HepG2 (cell line): ENCODE results near the gene STIM1. TPM values are rescaled to one million over a fixed set of nuclear protein-coding genes. Genes with fewer than 3 reads are reported as not detected.

Experiments used
- ATAC-seq: fragments of 200-7000 bp; cut with Tn5 transposase; 3 replicates; pipeline ENCODE4 v1.9.1; 2020; ENCODE audit warnings: mild to moderate bottlenecking, moderate library complexity
- BruUV-seq: library from RNA; stranded (reverse); fragments of 400-500 nt; replicated peaks from 2 replicates; lab custom pipeline; 2021; lab: Mats Ljungman, UMichigan
- CTCF ChIA-PET: fragments of 300-600 bp; formaldehyde crosslinking; extraction: SDS; loops from one replicate; lab custom pipeline; 2021; ENCODE audit warnings: low total read pairs, inconsistent platforms, low intra/inter-chr PET ratio; lab: Yijun Ruan, JAX
- POLR2A ChIA-PET: fragments of 350-600 bp; sonication (Branson Sonifier 250); formaldehyde crosslinking; loops from one replicate; lab custom pipeline; 2020; ENCODE audit warnings: antibody characterized with exemption, inconsistent platforms; lab: Yijun Ruan, JAX
- DNase-seq: peaks from one replicate; pipeline ENCODE4 v3.0.0-alpha.2; 2015; ENCODE audit warnings: low spot score
- FAIRE-seq: peaks from 3 replicates; lab custom pipeline; 2011; peaks lifted over from hg19 to GRCh38; lab: Jason Lieb, UNC
- H2AFZ ChIP-seq: one replicate; pipeline ENCODE4 v1.6.1; 2011; ENCODE audit warnings: low read length, inconsistent platforms
- H3K27ac ChIP-seq: fragments of 300-600 bp; 3 replicates; pipeline ENCODE4 v1.8.0; 2011; ENCODE audit warnings: mixed run types, mild to moderate bottlenecking, mixed read lengths, low read length, inconsistent platforms; ENCODE audit not compliant: insufficient read depth; ENCODE audit errors: extremely low read length
- H3K27me3 ChIP-seq, 2 experiments: fragments of 200-600 bp in 1 of 2; 2 replicates in 1 of 2; 3 replicates in 1 of 2; pipeline versions ENCODE4 v1.6.0 to v1.8.0; 2011; ENCODE audit warnings: low read length in 2 of 2, mild to moderate bottlenecking in 2 of 2, moderate library complexity in 2 of 2, inconsistent platforms in 1 of 2; ENCODE audit not compliant: insufficient read depth in 2 of 2, control insufficient read depth in 1 of 2
- H3K36me3 ChIP-seq, 2 experiments: fragments of 200-600 bp in 1 of 2; replicated peaks in 1 of 2; 2 replicates in 1 of 2; 3 replicates in 1 of 2; pipeline versions ENCODE4 v1.5.1 to v1.8.0; 2011; ENCODE audit warnings: low read length in 2 of 2, inconsistent platforms in 1 of 2; ENCODE audit not compliant: insufficient read depth in 2 of 2, control insufficient read depth in 1 of 2
- H3K4me1 ChIP-seq: 2 replicates; pipeline ENCODE4 v1.5.1; 2012; ENCODE audit warnings: low read length, inconsistent platforms; ENCODE audit not compliant: insufficient read depth
- H3K4me2 ChIP-seq: 2 replicates; pipeline ENCODE4 v1.6.0; 2011; ENCODE audit warnings: low read depth, low read length, inconsistent platforms
- H3K4me3 ChIP-seq, 3 experiments: fragments of 200-600 bp in 1 of 3; sonication (generic), shearing (Covaris generic) in 1 of 3; replicated peaks in 1 of 3; 2 replicates each; pipeline ENCODE4 v1.5.1; 2011 to 2016; ENCODE audit warnings: low read length in 3 of 3, inconsistent platforms in 2 of 3, low read depth in 2 of 3, mild to moderate bottlenecking in 2 of 3, control low read depth in 1 of 3, mixed read lengths in 1 of 3; ENCODE audit not compliant: insufficient read depth in 1 of 3
- H3K79me2 ChIP-seq: one replicate; pipeline ENCODE4 v1.6.1; 2011; ENCODE audit warnings: low read length, inconsistent platforms; ENCODE audit not compliant: insufficient read depth
- H3K9ac ChIP-seq: 2 replicates; pipeline ENCODE4 v1.6.0; 2011; ENCODE audit warnings: mild to moderate bottlenecking, low read depth, low read length, inconsistent platforms; ENCODE audit not compliant: insufficient read depth
- H3K9me3 ChIP-seq: 2 replicates; pipeline ENCODE4 v1.5.1; 2012; ENCODE audit warnings: mild to moderate bottlenecking, low read length
- H4K20me1 ChIP-seq: 2 replicates; pipeline ENCODE4 v1.6.0; 2011; ENCODE audit warnings: inconsistent platforms, mild to moderate bottlenecking, low read length, moderate library complexity; ENCODE audit not compliant: insufficient read depth
- EZH2 ChIP-seq: conservative IDR thresholded peaks from 2 replicates; pipeline ENCODE4 v1.6.1; 2012; ENCODE audit warnings: mild to moderate bottlenecking, low read depth, low read length, moderate library complexity
- KLF6 ChIP-seq: IDR thresholded peaks from 2 replicates; pipeline ENCODE4 v1.8.0; 2016; ENCODE audit warnings: missing biosample characterization, missing genetic modification reagents
- PAWR ChIP-seq: sonication (generic); formaldehyde crosslinking; IDR thresholded peaks from 2 replicates; pipeline ENCODE4 v1.4.0; 2020; ENCODE audit warnings: missing genetic modification reagents, mild to moderate bottlenecking, borderline replicate concordance
- SMARCC2 ChIP-seq: fragments of 450-650 bp; IDR thresholded peaks from 2 replicates; pipeline ENCODE4 v1.6.1; 2017; ENCODE audit warnings: antibody characterized with exemption, mild to moderate bottlenecking
- THAP8 ChIP-seq: sonication (generic); formaldehyde crosslinking; IDR thresholded peaks from 2 replicates; pipeline ENCODE4 v1.5.1; 2020; ENCODE audit warnings: missing genetic modification reagents, mild to moderate bottlenecking, borderline replicate concordance
- TOE1 ChIP-seq: sonication (generic); formaldehyde crosslinking; IDR thresholded peaks from 2 replicates; pipeline ENCODE4 v1.4.0; 2020; ENCODE audit warnings: mild to moderate bottlenecking, missing genetic modification reagents
- ZBTB4 ChIP-seq: sonication (generic); formaldehyde crosslinking; IDR thresholded peaks from 2 replicates; pipeline ENCODE4 v1.4.0; 2020; ENCODE audit warnings: missing genetic modification reagents, mild to moderate bottlenecking, borderline replicate concordance
- ZNF142 ChIP-seq: sonication (generic); formaldehyde crosslinking; IDR thresholded peaks from 2 replicates; pipeline ENCODE4 v1.4.0; 2020; ENCODE audit warnings: missing genetic modification reagents
- ZNF510 ChIP-seq: sonication (generic); formaldehyde crosslinking; IDR thresholded peaks from 2 replicates; pipeline ENCODE4 v1.4.0; 2020; ENCODE audit warnings: low read depth, mild to moderate bottlenecking, missing genetic modification reagents
- WGBS: methylation state at CpG from one replicate; pipeline ENCODE4 v1.1.6; 2017; ENCODE audit warnings: low lambda C conversion rate; 5-methylcytosine and 5-hydroxymethylcytosine counted together
- in situ Hi-C: cut with HindIII; loops from 2 replicates; pipeline ENCODE4 v1.10.0; 2017; ENCODE audit warnings: low pct_unique_long_range_greater_than_20kb; ENCODE audit not compliant: extremely low pct_ligation_motif_present
- intact Hi-C: fragments of 100-400 bp; cut with micrococcal nuclease; formaldehyde crosslinking; loops from one replicate; pipeline ENCODE4 v1.10.0; 2022; ENCODE audit not compliant: unreplicated experiment
- polyA plus RNA-seq, 8 experiments: library from polyadenylated mRNA; depleted of rRNA in 3 of 8; stranded (reverse) in 7 of 8; unstranded in 1 of 8; fragments of >200 nt; fragmentation: Illumina TruSeq in 4 of 8; extraction: Trizol in 4 of 8; gene quantifications; 2 replicates each; pipeline versions ENCODE4 v1.2.1 to v1.2.3, GENCODE V29; 2011 to 2016; ENCODE audit warnings: low read depth in 4 of 8, missing spikeins in 1 of 8, mixed read lengths in 1 of 8; ENCODE audit not compliant: insufficient read depth in 1 of 8
- total RNA-seq, 5 experiments: library from RNA; depleted of rRNA; stranded (reverse); fragments of >200 nt; fragmentation: Illumina TruSeq; extraction: Trizol; gene quantifications; 2 replicates each; pipeline ENCODE4 v1.2.3, GENCODE V29; 2016; ENCODE audit warnings: low read depth in 1 of 5

STIM1 gene
- total and polyA plus RNA-seq, 2 of the 13 experiments (the other 11 are each of a cell fraction or from before 2014, with no cell fraction given): 19.2 to 28.5 TPM

GRCh38 chr11:3949125-3949524 is 93.7 kb downstream of the STIM1 start (continued):
- no peak for TF ChIP-seq SMARCC2
- TF ChIP-seq, all 625 proteins: peak for 0

- POLR2A ChIA-PET: no interaction called here
- intact Hi-C loops (no loop called here), in situ Hi-C loops (loop anchor here (10.0 kb wide), 1 partner anchor 114 kb away; no protein-coding TSS in a partner anchor)
- FAIRE-seq: no peak
- H3K36me3 ChIP-seq: peaks cover 0 to 4% of the 10 kb centered on the region in 2 experiments; a peak in 3 of 5 replicates
- peaks cover 3% of the 10 kb centered on the region for H3K79me2 ChIP-seq
- H3K9ac ChIP-seq: no peak overlapping the region
- no peaks in the 10 kb centered on the region for H3K27me3 ChIP-seq
- H3K9me3 ChIP-seq: no peaks in the 10 kb centered on the region
- BruUV-seq: no TSS peak
- peak overlapping the region; percentile 39 for H3K27ac ChIP-seq
- H3K4me2 ChIP-seq: no peak overlapping the region
- peak; percentile 71 for ATAC-seq
- no peak overlapping the region for H2AFZ ChIP-seq
- TF ChIP-seq ZNF510 (CRISPR knock-in tag) (no peak), KLF6 (CRISPR knock-in tag) (no peak), THAP8 (CRISPR knock-in tag) (no peak), EZH2 (no peak), PAWR (CRISPR knock-in tag) (no peak), TOE1 (CRISPR knock-in tag) (no peak), ZBTB4 (CRISPR knock-in tag) (no peak), ZNF142 (CRISPR knock-in tag) (no peak)
- H3K4me3 ChIP-seq: no peak overlapping the region
- no peaks in the 10 kb centered on the region for H4K20me1 ChIP-seq
- peaks cover 55% of the 10 kb centered on the region for H3K4me1 ChIP-seq
- CTCF ChIA-PET: no interaction called here
- 96% methylated on average over 3 of the region's 4 CpGs for WGBS
- DNase-seq: peak; percentile 50
Observed at GRCh38 chr11:3950996-3951660, 95.7 kb downstream of the STIM1 start.
